HepG2 (cell line): ENCODE measurements around the gene TOX4. TPM values are rescaled to one million over a fixed set of nuclear protein-coding genes. Genes with fewer than 3 reads are reported as not detected.

ENCODE experiments used
- DPF2 ChIP-seq: sonication (generic); formaldehyde crosslinking; IDR thresholded peaks from 2 replicates; pipeline ENCODE4 v1.4.0; 2020; ENCODE audit warnings: mild to moderate bottlenecking, low read depth, missing genetic modification reagents, borderline replicate concordance
- KAT8 ChIP-seq: IDR thresholded peaks from 2 replicates; pipeline ENCODE4 v1.6.1; 2016; ENCODE audit warnings: missing genetic modification reagents, missing compliant biosample characterization
- KLF6 ChIP-seq: IDR thresholded peaks from 2 replicates; pipeline ENCODE4 v1.8.0; 2016; ENCODE audit warnings: missing biosample characterization, missing genetic modification reagents
- MIXL1 ChIP-seq: IDR thresholded peaks from 2 replicates; pipeline ENCODE4 v1.6.1; 2016
- MLXIP ChIP-seq: sonication (generic); formaldehyde crosslinking; IDR thresholded peaks from 2 replicates; pipeline ENCODE4 v1.9.0; 2021; ENCODE audit warnings: missing genetic modification reagents, borderline replicate concordance
- NONO ChIP-seq, 2 experiments: fragments of 450-650 bp in 1 of 2; sonication (generic) in 1 of 2; formaldehyde crosslinking in 1 of 2; IDR thresholded peaks in 1 of 2; conservative IDR thresholded peaks in 1 of 2; 2 replicates each; pipeline versions ENCODE4 v1.6.1 to v1.8.0; 2017 to 2022; ENCODE audit warnings: mild to moderate bottlenecking in 1 of 2, missing genetic modification reagents in 1 of 2, moderate library complexity in 1 of 2
- SNAI1 ChIP-seq: sonication (generic); formaldehyde crosslinking; IDR thresholded peaks from 2 replicates; pipeline ENCODE4 v1.5.0; 2020; ENCODE audit warnings: mild to moderate bottlenecking, missing genetic modification reagents, borderline replicate concordance
- TBL1XR1 ChIP-seq: fragments of 150-350 bp; IDR thresholded peaks from 2 replicates; pipeline ENCODE4 v1.6.1; 2014; ENCODE audit warnings: borderline replicate concordance, low read length; ENCODE audit not compliant: partially characterized antibody
- TCF7L2 ChIP-seq: IDR thresholded peaks from 2 replicates; pipeline ENCODE4 v1.6.1; 2011; ENCODE audit warnings: mild to moderate bottlenecking, low read depth, low read length, moderate library complexity
- ZBTB33 ChIP-seq: sonication (generic); formaldehyde crosslinking; IDR thresholded peaks from 2 replicates; pipeline ENCODE4 v1.4.0; 2020; ENCODE audit warnings: missing genetic modification reagents
- ZBTB7A ChIP-seq: sonication (generic); formaldehyde crosslinking; IDR thresholded peaks from 2 replicates; pipeline ENCODE4 v1.8.0; 2022; ENCODE audit warnings: mild to moderate bottlenecking, missing genetic modification reagents
- ZFP82 ChIP-seq: sonication (generic); formaldehyde crosslinking; IDR thresholded peaks from 2 replicates; pipeline ENCODE4 v1.5.1; 2020; ENCODE audit warnings: mild to moderate bottlenecking, missing genetic modification reagents, borderline replicate concordance
- ZNF10 ChIP-seq: sonication (generic); formaldehyde crosslinking; IDR thresholded peaks from 2 replicates; pipeline ENCODE4 v1.4.0; 2020; ENCODE audit warnings: mild to moderate bottlenecking, low read depth, missing genetic modification reagents, borderline replicate concordance
- ZNF543 ChIP-seq: sonication (generic); formaldehyde crosslinking; IDR thresholded peaks from 2 replicates; pipeline ENCODE4 v1.4.0; 2020; ENCODE audit warnings: mild to moderate bottlenecking, missing genetic modification reagents
- ZNF678 ChIP-seq: sonication (generic); formaldehyde crosslinking; IDR thresholded peaks from 2 replicates; pipeline ENCODE4 v1.4.0; 2020; ENCODE audit warnings: mild to moderate bottlenecking, missing genetic modification reagents
- polyA plus RNA-seq, 8 experiments: library from polyadenylated mRNA; depleted of rRNA in 3 of 8; stranded (reverse) in 7 of 8; unstranded in 1 of 8; fragments of >200 nt; fragmentation: Illumina TruSeq in 4 of 8; extraction: Trizol in 4 of 8; gene quantifications; 2 replicates each; pipeline versions ENCODE4 v1.2.1 to v1.2.3, GENCODE V29; 2011 to 2016; ENCODE audit warnings: low read depth in 4 of 8, missing spikeins in 1 of 8, mixed read lengths in 1 of 8; ENCODE audit not compliant: insufficient read depth in 1 of 8
- total RNA-seq, 5 experiments: library from RNA; depleted of rRNA; stranded (reverse); fragments of >200 nt; fragmentation: Illumina TruSeq; extraction: Trizol; gene quantifications; 2 replicates each; pipeline ENCODE4 v1.2.3, GENCODE V29; 2016; ENCODE audit warnings: low read depth in 1 of 5
- TF ChIP-seq, protein P1 (sequence below): sonication (generic); formaldehyde crosslinking; conservative IDR thresholded peaks from 2 replicates; pipeline ENCODE4 v1.4.0; 2020; ENCODE audit warnings: mild to moderate bottlenecking, missing genetic modification reagents, moderate library complexity
- TF ChIP-seq, protein P2 (sequence below): sonication (generic); formaldehyde crosslinking; IDR thresholded peaks from 2 replicates; pipeline ENCODE4 v1.4.0; 2020; ENCODE audit warnings: mild to moderate bottlenecking, missing genetic modification reagents
- TF ChIP-seq, protein P3 (sequence below): sonication (generic); formaldehyde crosslinking; IDR thresholded peaks from 2 replicates; pipeline ENCODE4 v1.8.0; 2023; ENCODE audit warnings: mild to moderate bottlenecking, missing genetic modification reagents

Gene TOX4
- total and polyA plus RNA-seq, 2 of the 13 experiments (the other 11 are each of a cell fraction or from before 2014, with no cell fraction given): 71.8 to 163 TPM

- TF ChIP-seq, protein P1, sequence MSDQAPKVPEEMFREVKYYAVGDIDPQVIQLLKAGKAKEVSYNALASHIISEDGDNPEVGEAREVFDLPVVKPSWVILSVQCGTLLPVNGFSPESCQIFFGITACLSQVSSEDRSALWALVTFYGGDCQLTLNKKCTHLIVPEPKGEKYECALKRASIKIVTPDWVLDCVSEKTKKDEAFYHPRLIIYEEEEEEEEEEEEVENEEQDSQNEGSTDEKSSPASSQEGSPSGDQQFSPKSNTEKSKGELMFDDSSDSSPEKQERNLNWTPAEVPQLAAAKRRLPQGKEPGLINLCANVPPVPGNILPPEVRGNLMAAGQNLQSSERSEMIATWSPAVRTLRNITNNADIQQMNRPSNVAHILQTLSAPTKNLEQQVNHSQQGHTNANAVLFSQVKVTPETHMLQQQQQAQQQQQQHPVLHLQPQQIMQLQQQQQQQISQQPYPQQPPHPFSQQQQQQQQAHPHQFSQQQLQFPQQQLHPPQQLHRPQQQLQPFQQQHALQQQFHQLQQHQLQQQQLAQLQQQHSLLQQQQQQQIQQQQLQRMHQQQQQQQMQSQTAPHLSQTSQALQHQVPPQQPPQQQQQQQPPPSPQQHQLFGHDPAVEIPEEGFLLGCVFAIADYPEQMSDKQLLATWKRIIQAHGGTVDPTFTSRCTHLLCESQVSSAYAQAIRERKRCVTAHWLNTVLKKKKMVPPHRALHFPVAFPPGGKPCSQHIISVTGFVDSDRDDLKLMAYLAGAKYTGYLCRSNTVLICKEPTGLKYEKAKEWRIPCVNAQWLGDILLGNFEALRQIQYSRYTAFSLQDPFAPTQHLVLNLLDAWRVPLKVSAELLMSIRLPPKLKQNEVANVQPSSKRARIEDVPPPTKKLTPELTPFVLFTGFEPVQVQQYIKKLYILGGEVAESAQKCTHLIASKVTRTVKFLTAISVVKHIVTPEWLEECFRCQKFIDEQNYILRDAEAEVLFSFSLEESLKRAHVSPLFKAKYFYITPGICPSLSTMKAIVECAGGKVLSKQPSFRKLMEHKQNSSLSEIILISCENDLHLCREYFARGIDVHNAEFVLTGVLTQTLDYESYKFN (CRISPR knock-in tag): peak; percentile 71
- TF ChIP-seq DPF2 (CRISPR knock-in tag): no peak
- TF ChIP-seq, protein P2, sequence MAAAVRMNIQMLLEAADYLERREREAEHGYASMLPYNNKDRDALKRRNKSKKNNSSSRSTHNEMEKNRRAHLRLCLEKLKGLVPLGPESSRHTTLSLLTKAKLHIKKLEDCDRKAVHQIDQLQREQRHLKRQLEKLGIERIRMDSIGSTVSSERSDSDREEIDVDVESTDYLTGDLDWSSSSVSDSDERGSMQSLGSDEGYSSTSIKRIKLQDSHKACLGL: peak; percentile 73; the same call in 1 of the 2 replicates
- TF ChIP-seq ZNF543: peak; percentile 88; the same call in 1 of the 2 replicates
- peak; percentile 82; the same call in 1 of the 2 replicates for TF ChIP-seq ZNF678 (CRISPR knock-in tag)
- 0 out of 2 replicates have a peak, but pooled peaks have one; percentile 56 for TF ChIP-seq SNAI1 (CRISPR knock-in tag)
- no peak for TF ChIP-seq NONO (IDR thresholded peaks at IDR 0.05)
- TF ChIP-seq NONO (CRISPR knock-in tag; conservative IDR thresholded peaks at IDR 0.05): peak; percentile 99
- TF ChIP-seq ZBTB33 (CRISPR knock-in tag): peak; percentile 71
- TF ChIP-seq MLXIP (CRISPR knock-in tag): no peak
- TF ChIP-seq TBL1XR1: peak; percentile 78
- TF ChIP-seq, protein P3, sequence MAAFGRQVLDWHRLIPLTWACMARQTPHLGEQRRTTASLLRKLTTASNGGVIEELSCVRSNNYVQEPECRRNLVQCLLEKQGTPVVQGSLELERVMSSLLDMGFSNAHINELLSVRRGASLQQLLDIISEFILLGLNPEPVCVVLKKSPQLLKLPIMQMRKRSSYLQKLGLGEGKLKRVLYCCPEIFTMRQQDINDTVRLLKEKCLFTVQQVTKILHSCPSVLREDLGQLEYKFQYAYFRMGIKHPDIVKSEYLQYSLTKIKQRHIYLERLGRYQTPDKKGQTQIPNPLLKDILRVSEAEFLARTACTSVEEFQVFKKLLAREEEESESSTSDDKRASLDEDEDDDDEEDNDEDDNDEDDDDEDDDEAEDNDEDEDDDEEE: no peak
- peak; percentile 97 for TF ChIP-seq ZBTB7A (CRISPR knock-in tag)
- TF ChIP-seq ZNF10 (CRISPR knock-in tag): no peak
- TF ChIP-seq KLF6: peak; percentile 81
- TF ChIP-seq KAT8 (CRISPR knock-in tag): peak; percentile 98
- no peak for TF ChIP-seq TCF7L2
- peak; percentile 96 for TF ChIP-seq MIXL1 (CRISPR knock-in tag)
- TF ChIP-seq ZFP82 (CRISPR knock-in tag): no peak
Measured at GRCh38 chr14:21476925-21477681, at the start of gene TOX4, which contains the start of gene RAB2B (continued).
